ENCODE results near the gene MT1G. TPM values are rescaled to one million over a fixed set of nuclear protein-coding genes. Genes with fewer than 3 reads are reported as not detected.

The MT1G gene
- total RNA-seq, 1 donor from 2014 or later: 2.9 TPM

DNA sequence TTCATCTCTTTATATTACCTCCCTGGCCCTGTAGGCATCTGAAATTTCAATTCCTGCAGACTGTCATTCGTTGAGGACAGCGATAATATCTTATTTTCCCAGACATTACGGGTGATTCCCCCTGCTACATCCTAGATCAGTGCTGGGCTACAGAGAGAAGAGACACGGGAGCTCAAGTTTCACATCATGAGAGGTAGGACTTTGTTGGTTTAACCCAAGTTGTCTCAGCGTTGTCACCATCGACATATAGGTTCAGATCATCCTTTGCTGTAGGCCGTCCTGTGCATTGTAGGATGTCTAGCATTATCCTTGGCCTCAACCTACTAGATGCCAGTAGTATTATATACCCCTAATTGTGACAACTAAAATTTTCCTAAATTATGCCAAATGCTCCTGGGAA lies 33.7 kb upstream of the MT1G start:
- TF ChIP-seq, protein P1, sequence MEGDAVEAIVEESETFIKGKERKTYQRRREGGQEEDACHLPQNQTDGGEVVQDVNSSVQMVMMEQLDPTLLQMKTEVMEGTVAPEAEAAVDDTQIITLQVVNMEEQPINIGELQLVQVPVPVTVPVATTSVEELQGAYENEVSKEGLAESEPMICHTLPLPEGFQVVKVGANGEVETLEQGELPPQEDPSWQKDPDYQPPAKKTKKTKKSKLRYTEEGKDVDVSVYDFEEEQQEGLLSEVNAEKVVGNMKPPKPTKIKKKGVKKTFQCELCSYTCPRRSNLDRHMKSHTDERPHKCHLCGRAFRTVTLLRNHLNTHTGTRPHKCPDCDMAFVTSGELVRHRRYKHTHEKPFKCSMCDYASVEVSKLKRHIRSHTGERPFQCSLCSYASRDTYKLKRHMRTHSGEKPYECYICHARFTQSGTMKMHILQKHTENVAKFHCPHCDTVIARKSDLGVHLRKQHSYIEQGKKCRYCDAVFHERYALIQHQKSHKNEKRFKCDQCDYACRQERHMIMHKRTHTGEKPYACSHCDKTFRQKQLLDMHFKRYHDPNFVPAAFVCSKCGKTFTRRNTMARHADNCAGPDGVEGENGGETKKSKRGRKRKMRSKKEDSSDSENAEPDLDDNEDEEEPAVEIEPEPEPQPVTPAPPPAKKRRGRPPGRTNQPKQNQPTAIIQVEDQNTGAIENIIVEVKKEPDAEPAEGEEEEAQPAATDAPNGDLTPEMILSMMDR (IDR thresholded peaks at IDR 0.05; ENCODE audit: unreplicated experiment): no peak
- Mint-ChIP-seq H3K36me3 (ENCODE audit: insufficient read depth) (no peaks in the 10 kb centered on the region), H3K4me3 (ENCODE audit: low read depth) (no peak overlapping the region), H3K27ac (no peak overlapping the region), H3K4me1 (ENCODE audit: low read depth) (no peaks in the 10 kb centered on the region), H3K9me3 (ENCODE audit: low read depth) (no peaks in the 10 kb centered on the region), H3K27me3 (peaks cover 6% of the 10 kb centered on the region)
- DNase-seq (ENCODE audit: low spot score, unreplicated experiment): no peak

DNA sequence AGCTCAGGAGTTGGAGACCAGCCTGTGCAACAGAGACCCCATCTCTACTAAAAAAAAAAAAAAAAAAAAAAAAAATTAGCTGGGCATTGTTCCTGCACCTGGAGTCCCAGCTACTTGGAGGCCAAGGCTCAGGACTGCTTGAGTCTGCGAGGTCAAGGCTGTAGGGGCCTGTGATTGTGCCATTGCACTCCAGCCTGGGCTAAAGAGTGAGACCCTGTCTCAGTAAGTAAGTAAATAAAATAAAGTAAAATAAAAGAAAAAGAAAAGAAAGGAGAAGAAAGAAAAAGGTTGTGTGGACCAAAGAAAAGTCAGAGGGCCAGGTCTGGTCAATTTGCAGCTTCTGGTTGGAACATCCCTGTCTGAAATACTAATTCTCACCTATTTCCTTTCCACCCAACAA lies 32.8 kb upstream of the MT1G start:
- Mint-ChIP-seq H3K9me3 (ENCODE audit: low read depth) (no peaks in the 10 kb centered on the region), H3K36me3 (ENCODE audit: insufficient read depth) (no peaks in the 10 kb centered on the region), H3K27ac (no peak overlapping the region), H3K4me3 (ENCODE audit: low read depth) (no peak overlapping the region), H3K4me1 (ENCODE audit: low read depth) (no peaks in the 10 kb centered on the region), H3K27me3 (peaks cover 6% of the 10 kb centered on the region)
- DNase-seq (ENCODE audit: low spot score, unreplicated experiment): no peak
- TF ChIP-seq, protein P1 (IDR thresholded peaks at IDR 0.05; ENCODE audit: unreplicated experiment): no peak

DNA sequence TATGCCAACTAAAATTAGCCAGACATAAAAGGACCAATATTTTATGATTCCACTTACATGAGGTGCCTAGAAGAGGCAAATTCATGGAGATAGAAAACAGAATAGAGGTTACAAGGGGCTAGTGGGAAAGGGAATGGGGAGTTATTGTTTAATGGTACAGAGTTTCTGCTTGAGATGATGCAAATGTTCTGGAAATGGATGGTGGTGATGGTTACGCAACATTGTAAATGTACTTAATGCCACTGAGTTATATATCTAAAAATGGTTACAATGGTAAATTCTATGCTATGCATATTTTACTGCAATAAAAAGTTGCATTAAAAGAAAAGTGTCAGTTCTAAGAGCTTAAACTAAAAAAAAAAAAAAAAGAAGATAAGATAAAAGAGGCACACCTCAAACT lies 32.3 kb upstream of the MT1G start:
- no peak for DNase-seq (ENCODE audit: low spot score, unreplicated experiment)
- Mint-ChIP-seq H3K36me3 (ENCODE audit: insufficient read depth) (no peaks in the 10 kb centered on the region), H3K27ac (no peak overlapping the region), H3K27me3 (peaks cover 6% of the 10 kb centered on the region), H3K4me1 (ENCODE audit: low read depth) (no peaks in the 10 kb centered on the region), H3K9me3 (ENCODE audit: low read depth) (no peaks in the 10 kb centered on the region), H3K4me3 (ENCODE audit: low read depth) (no peak overlapping the region)
- TF ChIP-seq, protein P1 (IDR thresholded peaks at IDR 0.05; ENCODE audit: unreplicated experiment): no peak

DNA sequence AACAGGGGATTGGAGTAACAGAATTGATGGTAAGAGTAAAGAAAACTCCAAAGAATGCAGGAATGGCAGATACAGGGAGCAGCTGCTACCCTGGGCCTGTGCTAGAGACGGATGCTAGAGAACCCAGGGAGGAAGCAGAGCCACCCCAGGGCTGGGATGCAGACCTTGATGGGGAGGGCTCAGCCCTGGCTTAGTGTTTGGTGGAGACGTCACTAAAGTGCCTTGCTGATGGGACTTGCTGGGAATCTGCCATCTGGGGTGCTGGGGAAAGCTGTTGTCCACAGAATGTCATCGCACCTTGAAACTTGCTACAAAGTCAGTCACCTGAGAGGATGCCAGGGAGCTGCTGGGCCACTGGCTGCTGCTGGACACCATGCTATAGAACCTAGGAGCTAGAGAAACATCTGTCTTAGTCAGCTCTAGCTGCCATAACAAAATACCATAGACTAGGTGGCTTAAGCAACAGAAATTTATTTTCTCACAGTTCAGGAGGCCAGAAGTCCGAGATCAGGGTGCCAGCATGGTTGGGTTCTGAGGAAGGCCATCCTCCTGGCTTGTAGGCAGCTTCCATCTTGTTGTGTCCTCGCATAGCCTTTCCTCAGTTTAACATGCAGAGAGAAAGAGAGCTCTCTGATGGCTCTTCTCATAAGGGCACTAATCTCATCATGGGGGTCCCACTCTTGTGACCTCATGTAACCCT lies 29.7 kb upstream of the MT1G start:
- TF ChIP-seq, protein P1 (IDR thresholded peaks at IDR 0.05; ENCODE audit: unreplicated experiment): no peak
- H3K9me3 Mint-ChIP-seq (ENCODE audit: low read depth): no peaks in the 10 kb centered on the region
- no peaks in the 10 kb centered on the region for H3K27me3 Mint-ChIP-seq
- H3K27ac Mint-ChIP-seq: peak overlapping the region; percentile 74
- no peaks in the 10 kb centered on the region for H3K36me3 Mint-ChIP-seq (ENCODE audit: insufficient read depth)
- DNase-seq (ENCODE audit: low spot score, unreplicated experiment): no peak
- no peak overlapping the region for H3K4me3 Mint-ChIP-seq (ENCODE audit: low read depth)
- H3K4me1 Mint-ChIP-seq (ENCODE audit: low read depth): no peaks in the 10 kb centered on the region

DNA sequence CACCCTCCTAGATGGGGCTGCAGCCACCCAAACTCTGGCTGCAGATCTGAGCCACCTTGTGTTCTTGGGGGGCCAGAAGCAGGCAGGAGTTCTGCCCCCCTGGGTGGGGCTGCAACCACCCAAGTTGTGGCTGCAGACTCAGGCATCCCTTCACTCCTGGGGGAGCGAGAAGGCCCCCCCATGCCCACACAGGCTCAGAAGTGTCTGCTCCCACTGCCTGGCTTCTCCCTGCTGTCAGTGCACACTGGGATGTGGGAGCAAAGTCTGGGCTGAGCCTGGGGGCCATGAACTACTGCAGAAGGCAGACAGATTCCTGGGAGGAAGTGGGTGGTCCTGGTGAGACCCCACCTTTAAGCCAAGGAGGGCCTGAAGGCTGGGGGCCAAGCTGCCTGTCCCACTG lies 27.4 kb upstream of the MT1G start:
- Mint-ChIP-seq H3K27me3 (peaks cover 7% of the 10 kb centered on the region), H3K4me3 (ENCODE audit: low read depth) (no peak overlapping the region), H3K4me1 (ENCODE audit: low read depth) (no peaks in the 10 kb centered on the region), H3K27ac (no peak overlapping the region), H3K9me3 (ENCODE audit: low read depth) (no peaks in the 10 kb centered on the region), H3K36me3 (ENCODE audit: insufficient read depth) (no peaks in the 10 kb centered on the region)
- TF ChIP-seq, protein P1 (IDR thresholded peaks at IDR 0.05; ENCODE audit: unreplicated experiment): no peak
- DNase-seq (ENCODE audit: low spot score, unreplicated experiment): no peak

All from progenitor cell of endocrine pancreas (in vitro differentiated cells).